GM21825 (cell line): ENCODE measurements around the gene LIPC.

ENCODE experiments used
- ATAC-seq: cut with Tn5 transposase; IDR thresholded peaks from one replicate; pipeline ENCODE4 v1.9.1; 2021; ENCODE audit warnings: mild to moderate bottlenecking, moderate library complexity; ENCODE audit not compliant: unreplicated experiment

LIPC gene

DNA sequence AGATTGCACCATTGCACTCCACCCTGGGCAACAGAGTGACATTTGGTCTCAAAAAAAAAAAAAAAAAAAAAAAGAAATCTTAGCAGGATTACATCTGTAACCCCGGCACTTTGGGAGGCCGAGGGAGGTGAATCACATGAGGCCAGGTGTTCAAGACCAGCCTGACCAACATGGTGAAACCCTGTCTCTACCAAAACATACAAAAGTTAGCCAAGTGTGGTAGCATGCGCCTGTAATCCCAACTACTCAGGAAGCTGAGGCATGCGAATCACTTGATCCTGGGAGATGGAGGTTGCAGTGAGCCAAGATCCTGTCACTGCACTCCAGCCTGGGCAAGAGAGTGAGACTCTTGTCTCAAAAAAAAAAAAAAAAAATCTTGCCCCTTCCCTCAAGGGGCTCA, 40.4 kb downstream of the LIPC start:
- no peak for ATAC-seq

DNA sequence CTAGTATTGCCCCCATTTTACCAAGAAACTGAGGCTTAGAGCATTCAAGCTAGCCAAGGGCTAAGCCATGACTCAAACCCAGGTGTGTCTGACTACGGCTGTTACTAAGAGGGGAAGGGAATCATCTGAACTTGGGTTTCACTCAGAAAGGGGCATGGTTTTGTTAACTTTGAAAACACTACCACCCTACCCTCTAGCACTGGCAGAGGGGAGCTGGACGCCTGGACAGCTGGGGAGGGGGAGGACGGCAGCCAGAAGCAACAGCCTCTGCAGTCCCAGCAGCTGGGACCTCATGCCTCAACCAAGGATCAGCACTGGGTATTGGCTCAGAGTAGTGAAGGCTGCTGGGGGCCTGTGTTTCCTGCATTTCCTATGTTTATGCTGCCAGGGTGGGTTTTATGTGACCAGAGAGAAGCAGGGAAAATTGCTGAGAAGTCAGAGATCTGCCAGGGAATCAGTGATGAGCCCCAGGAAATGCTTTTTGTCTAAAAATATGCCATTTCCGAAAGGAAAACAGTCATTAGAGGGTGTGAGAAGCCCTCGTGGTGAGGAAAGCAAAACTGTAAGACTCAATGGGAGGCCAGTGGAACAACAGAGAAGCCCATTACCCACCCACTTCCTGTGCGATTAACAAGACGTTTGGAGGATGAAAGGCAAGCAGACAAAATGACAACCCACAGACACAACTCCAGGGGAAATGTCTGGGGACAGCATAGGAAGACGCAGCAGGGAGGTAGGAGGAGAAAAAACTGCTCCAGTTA, 41.2 kb downstream of the LIPC start:
- no peak for ATAC-seq

DNA sequence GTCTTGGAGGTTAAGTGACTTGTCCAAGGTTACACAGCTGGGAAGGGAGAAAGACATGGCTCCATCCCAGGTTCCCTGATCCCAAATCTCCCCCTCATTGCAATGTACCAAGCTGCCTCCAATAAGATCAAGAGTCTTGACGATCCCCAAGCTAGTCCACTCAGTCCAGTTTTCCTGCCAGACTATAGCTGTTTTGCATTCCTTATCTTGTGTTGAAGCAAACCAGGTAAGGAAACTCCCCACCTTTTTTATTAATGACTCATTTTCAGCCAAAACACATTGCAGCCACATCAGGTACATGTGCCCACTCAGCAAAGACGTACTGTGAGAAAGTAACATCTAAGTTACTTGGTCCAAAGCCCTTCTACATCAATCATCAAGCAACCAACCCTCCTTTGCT, 41.9 kb downstream of the LIPC start:
- no peak for ATAC-seq

DNA sequence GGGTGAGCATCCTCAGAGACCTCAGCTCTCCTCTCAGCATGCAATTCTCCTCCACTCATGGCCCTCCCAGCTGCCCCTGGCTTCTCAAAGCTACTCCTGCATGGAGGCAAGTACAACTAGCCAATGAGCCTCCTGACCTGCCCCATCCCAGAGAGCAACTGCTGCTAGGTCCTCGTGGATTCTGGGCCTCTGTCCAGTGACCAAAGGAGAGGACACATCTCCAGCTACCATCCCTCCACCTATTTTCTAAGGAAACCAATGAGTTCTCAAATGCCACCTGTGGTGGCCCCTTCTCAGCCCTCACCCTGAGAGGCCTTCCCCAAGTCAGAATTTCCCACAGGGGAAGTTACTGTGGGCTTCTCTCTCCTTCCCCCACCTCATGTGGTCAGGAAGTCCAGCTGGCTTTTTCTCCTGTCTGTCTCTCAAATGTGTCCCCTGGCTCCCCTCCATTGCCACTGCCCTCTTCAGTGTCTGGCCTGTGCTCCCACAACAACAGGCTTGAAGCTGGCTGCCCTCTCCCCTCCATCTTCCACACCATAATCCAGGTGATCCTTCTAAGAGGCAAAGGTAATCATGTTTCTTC, 43.0 kb downstream of the LIPC start:
- ATAC-seq, result no peak

DNA sequence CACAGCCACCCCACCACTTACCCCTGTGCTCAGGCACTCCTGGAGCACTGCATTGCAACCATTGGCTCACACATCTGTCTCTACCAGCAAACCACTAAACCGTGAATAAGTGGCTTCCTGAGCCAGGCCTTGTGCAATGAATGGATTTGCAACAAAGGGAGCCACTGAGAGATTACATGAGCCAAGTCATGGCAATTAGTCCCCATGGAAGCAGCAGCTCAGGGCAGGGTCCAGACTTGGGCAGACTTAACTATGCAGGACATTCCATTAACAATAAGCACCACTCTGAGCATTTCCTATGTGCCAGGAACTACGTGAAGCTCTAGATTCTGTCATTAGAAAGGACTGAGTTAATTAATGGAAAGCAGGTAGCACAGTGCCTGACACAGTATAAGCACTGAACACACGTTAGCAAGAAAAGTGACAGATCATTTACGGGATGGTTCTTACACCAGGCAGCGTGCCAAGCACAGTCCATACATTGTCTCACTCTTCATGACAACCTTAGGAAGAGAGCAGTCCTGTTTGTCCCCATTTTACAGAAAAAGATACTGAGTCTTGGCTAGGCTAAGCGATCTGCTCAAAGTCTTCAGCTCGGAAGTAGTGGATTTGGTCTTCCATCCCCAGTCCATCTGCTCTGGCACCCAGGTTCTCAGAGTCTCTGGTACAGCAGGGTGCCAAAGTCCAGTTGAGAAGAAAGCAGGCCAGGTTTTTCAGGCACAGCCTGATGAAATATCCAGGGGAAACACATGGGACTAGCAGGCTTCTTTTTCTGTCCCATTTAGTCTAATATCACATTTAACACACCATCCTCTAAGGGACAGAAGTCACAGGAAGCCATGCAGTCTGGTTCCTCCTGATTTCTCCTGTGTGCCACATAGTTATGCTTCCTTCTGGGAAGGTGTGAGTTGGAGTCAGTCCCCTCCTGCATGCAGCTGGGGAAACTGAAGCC, 44.1 kb downstream of the LIPC start:
- ATAC-seq, result no peak

DNA sequence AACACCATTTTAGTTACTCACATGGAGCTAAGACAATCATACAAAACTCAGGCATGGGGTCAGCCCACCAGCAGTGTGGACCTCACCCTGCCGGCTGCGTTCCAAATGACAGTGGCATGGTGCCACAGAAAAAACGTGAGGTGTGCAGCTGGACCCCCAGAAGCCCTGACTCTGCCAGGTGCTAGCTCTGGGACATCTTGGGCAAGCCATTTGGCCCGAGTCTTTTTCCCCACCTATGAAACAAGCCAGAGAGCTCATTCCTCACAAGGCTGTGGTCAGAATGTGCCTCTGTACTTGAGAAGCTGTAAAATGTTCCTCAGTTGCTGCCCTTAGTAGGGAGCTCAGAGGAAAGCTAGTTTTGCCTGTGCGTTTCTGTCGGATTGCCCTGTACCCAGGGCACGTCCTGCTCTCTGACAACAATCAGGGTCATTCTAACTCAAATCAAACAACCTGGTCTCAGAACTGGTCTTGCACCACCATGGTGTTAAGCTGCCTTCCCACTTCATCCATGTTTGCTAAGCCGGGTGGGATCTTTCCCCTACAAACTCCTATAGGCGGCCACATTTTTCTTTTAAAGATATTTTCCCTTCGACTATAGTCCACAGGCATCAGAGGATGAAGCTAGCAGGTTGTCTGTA, 44.9 kb downstream of the LIPC start:
- no peak for ATAC-seq

DNA sequence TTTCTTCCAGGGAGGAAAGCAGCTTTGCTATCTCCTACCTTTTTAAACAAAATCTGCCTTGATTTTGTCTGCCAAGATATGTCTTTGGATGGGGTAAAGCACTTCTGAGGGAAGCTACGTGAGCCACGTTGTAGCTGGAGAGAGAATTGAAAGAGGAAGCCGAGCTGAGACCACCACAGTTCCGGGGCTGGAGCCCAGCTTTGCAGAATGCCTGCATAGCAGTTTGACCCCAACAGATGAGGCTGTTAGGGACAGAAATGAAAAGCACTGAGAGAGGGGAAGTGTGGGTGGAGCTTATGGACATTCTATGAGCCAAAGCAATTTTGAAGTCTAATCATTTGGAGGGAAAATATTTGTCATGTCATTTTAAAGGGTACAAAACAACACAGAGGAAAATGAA, 45.4 kb downstream of the LIPC start:
- ATAC-seq, result no peak

DNA sequence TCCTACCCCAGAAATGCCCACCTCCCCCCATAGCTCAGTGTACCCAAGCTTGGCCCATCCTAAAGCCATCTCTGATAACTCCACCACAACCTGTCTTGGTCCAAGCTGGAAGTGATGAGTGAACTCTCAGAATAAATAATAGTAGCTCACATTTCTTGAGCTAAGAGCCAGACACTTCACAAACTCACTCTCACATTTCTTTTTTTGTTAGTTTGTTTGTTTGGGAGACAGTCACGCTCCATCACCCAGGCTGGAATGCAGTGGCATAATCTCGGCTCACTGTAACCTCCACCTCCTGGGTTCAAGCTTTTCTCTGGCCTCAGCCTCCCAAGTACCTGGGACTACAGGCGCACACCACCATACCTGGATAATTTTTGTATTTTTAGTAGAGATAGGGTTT, 46.2 kb downstream of the LIPC start:
- ATAC-seq, result no peak

DNA sequence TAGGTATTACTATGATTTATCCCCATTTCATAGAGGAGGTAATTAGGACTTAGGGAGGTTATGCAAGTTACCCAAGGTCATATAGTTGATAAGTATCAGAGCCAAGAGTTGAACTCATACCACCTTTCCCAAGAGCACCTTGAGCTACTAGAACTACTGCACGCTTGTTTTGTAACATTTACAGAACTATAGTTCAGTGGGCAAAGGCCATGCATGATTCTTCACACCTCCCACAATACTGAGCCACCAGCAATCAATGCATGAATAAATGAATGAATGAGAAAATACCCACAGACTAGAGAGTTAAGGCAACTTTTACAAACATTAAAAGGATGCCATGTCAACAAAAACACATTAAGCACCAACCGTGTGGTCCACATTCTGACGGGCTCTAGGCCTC, 46.8 kb downstream of the LIPC start:
- ATAC-seq, result no peak

DNA sequence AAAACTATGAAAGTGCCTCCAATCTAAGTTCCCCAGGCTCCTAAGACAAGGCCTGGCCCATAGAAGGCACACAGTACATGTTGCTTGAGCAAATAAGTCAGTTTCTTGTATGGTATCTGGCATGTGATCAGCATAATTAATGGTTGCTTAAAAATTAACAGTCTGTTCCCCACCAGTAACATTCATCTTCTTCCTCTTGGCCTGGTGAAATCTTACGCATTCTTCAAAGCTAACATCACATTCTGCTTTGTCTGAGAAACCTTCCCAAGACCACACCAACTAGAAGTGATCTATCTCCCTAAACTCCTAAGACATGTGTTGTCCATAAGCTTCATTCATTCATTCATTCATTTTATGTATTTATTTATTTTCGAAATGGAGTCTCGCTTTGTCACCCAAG, 48.1 kb downstream of the LIPC start:
- ATAC-seq, result no peak

DNA sequence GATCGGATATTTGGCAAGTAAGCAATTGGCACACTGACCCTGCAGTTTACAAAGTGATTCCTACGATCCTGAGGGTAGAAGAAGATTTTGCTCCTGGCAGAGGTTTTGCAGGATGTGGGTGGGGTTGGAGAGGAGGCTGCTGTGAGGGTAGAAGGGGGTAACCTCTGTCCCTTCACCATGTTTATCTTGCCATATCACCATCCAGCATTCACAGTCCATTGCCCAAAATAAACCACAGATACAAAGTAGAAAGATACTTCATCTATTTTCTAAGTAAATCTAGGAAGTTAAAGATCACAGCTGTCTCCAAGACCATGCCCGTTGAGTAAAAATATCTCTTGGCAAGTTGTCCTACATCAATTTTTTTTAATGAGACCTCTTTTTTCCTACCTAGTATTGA, 51.6 kb downstream of the LIPC start:
- ATAC-seq, result no peak

DNA sequence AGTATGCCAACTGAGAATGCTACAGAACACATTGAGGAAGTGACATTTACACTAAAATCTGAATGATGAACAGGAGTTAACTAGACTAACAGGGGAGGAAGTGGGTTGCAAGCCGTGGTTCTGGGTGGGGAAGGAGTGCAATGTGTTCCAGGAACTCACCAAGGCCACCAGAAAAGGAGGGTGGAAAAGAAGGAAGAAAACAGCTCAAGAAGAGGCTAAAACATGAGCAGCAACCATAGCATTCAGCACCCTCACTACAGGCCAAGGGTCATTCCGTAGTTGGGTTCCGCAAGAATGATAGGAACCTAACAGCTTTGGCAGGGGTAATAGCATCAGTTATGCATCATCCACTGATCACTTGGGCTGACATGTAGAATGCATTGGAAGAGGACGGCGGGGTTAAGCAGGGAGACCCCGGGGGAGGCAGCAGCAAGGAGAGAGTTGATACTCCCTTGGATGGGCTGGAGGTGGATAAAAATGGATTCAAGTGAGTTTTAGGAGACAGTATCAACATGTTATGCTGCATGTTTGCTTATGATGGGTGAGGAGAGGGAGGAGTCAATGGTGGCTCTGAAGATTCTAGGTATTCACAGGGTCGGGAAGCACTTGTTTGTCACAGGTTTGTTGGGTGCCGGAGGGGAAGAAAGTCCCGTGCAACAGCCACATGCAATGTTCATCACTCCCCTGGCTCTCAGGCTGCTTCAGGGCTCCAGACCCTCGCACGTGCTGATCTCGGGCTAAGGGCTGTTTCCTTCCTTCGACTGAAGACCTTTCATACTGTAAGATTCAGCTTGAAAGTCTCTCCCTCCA, 53.2 kb downstream of the LIPC start:
- ATAC-seq, result no peak

DNA sequence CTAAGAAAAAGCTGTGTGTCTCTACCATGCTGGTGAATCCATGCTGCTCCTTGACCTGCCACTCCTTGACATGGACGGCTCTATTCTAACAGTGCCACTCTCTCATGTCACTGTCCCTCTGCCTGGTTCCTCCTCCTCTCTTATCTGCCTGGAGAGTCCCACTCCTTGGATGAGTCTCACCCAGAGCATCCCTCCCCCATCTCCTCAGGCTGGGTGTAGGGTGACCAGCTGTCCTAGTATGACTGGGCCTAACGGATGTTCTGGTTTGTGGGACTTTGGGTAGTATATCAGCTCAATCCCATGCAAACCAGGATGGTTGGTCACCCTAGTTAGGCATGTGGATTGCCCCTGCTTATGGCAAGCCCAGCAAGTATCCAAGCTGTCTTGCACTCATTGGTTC, 54.3 kb downstream of the LIPC start:
- ATAC-seq, result no peak

DNA sequence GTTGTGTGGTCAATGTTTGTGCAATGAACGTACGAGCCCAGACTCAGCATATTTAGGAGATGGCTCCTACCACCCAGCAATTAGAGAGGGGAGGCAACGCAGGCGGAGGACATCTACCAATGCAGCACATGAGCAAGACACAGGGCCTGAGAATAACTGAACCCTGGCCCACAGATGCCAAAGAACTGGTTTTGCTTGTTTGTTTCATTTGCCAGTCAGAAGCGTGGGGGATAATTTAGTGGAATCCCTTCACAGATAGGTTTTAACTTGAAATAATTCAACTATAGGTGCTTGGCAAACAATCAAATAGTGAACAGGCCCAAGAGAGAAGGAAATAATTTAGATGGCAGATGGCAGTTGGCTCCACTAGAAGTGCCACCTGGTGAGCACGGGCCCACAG, 54.8 kb downstream of the LIPC start:
- ATAC-seq, result no peak

DNA sequence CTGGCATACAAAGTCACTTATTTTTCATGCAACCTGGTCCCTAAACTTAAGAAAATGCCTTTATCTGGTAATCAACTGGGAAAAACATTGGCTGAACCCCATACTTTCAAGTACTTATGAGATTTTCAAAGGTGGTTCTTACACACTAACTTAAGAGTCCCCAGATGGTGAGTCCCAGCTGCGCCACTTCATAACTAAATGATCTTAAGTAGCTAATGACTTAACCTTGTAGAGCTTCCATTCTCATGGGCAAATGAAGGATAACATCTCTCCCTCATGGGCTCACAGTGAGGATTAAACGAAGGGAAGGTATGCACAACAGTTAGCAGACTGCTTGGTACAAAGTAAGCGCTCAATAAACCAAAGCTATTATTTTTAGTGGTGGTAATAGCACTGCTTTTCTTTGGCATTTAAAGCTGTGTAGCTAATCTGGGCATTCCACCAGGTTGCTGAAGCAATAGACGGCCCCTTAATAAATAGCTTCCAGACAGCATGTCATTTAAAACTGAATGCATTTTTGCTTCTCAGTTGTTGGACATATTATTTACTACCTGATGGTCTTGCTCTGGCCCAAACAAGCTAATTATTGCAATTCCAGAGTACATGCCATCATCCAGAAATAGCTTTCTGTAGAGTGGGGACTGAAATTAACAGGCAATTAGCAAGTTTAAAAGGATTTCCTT, 55.4 kb downstream of the LIPC start:
- ATAC-seq, result no peak

DNA sequence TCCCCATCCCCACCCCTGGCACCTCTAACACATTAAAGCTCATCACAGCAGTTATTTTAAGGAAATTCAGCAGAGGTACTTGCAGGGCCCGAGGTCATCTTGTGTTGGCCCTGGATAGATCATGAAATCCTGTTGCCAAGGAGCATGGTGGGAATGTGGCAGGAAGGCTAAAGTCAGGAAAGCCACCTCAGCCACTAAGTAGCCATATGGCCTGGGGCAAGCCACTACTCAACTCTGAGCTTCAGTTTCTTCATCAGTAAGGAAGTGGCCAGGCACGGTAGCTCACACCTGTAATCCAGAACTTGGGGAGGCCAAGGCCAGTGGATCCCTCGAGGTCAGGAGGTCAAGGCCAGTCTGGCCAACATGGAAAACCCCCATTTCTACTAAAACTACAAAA, 55.9 kb downstream of the LIPC start:
- no peak for ATAC-seq

DNA sequence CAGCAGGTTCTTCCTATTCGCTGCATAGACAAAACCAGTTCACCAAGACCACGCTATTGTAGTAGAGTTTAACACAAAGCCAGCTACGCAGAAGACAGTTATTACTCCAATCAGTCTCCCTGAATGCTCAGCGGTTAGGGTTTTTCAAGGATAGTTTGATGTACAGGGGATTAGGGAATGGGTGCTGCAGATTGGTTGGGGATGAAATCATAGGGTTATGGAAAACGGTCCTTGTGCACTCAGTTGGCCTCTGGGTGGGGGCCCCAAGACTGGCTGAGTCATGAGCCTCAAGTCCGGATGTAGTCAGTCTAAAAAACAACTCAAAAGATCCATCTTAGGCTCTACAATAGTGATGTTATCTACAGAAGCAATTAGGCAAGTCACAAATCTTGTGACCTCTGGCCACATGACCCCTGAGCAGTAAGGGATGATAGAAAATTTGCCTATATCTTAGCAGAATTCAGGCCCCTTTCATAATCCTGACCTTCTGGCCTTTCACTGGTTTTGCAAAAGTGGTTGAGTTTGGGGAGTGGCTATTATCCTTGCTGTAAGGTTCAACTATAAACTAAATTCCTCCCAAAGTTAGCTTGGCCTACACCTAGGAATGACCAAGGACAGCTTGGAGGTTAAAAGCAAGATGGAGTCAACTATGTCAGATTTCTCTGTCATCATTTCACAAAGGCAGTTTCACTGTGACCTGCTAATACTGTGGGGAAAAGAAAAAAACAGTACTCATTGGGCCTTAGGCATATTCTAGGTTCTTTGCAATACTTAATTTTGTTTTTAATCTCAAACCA, 57.7 kb downstream of the LIPC start:
- ATAC-seq, result no peak

DNA sequence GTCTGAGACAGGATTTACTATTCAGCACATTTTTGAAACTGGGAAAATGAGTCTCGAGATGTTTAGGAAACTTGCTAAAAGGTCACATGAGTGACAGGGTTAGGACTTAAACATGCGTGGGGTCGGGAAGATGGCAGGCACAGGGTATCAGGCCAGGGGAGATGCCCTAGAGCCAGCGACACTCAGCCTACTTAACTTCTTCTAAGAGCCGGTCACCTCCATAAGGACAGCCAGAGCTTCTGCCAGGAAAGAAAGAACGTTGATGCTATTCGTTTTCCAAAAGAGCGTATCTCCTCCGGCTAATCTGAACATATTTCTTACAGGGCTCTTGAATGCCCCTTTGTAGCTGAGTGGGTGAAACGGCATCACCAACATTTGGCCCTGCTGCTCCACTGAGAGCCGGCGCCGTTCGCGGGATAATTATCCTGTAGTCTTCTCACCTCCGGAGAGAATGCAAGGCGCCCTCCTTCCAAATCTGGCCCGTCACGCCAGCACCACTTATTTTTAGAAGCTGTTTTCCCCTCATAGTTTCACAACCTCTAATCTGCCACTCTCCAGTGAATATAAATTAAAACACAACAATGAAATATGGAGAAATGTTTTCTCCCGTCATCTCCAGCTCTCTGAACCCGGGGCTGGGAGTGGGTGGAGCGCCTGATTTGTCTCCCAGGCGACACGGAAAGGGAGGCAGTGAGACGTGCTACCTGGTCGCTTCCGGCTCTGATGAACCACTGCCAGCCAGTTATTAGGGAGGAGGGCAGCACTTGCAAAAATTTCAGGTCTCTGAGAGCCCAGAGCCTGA, 58.5 kb downstream of the LIPC start:
- ATAC-seq, result no peak
